IMR-90 (cell line): ENCODE measurements around the gene NUP54.

Experiments used
- BHLHE40 ChIP-seq: fragments of 150-350 bp; IDR thresholded peaks from 2 replicates; pipeline ENCODE4 v1.6.1; 2016; ENCODE audit warnings: mild to moderate bottlenecking, low read depth, low read length
- CEBPB ChIP-seq: IDR thresholded peaks from 2 replicates; pipeline ENCODE4 v1.6.1; 2012; ENCODE audit warnings: low read depth, low read length, improper control_type of control experiment
- CHD1 ChIP-seq: IDR thresholded peaks from 2 replicates; pipeline ENCODE4 v1.6.1; 2012; ENCODE audit warnings: low read depth, low read length, improper control_type of control experiment
- CTCF ChIP-seq: conservative IDR thresholded peaks from 2 replicates; pipeline ENCODE4 v1.5.1; 2012; ENCODE audit warnings: mild to moderate bottlenecking, low read depth, low read length, improper control_type of control experiment
- MAFK ChIP-seq: IDR thresholded peaks from 2 replicates; pipeline ENCODE4 v1.6.1; 2012; ENCODE audit warnings: low read depth, low read length, improper control_type of control experiment
- MAZ ChIP-seq: IDR thresholded peaks from 2 replicates; pipeline ENCODE4 v1.6.1; 2012; ENCODE audit warnings: low read depth, mild to moderate bottlenecking, low read length, improper control_type of control experiment, moderate library complexity, borderline replicate concordance
- MXI1 ChIP-seq: IDR thresholded peaks from 2 replicates; pipeline ENCODE4 v1.6.1; 2012; ENCODE audit warnings: low read depth, mild to moderate bottlenecking, low read length, moderate library complexity, borderline replicate concordance
- POLR2A ChIP-seq: IDR thresholded peaks from 2 replicates; pipeline ENCODE4 v1.6.1; 2012; ENCODE audit warnings: mild to moderate bottlenecking, low read depth, low read length
- RAD21 ChIP-seq: IDR thresholded peaks from 2 replicates; pipeline ENCODE4 v1.6.1; 2012; ENCODE audit warnings: low read length, improper control_type of control experiment
- RCOR1 ChIP-seq: IDR thresholded peaks from 2 replicates; pipeline ENCODE4 v1.6.1; 2012; ENCODE audit warnings: mild to moderate bottlenecking, low read length, improper control_type of control experiment; ENCODE audit not compliant: insufficient replicate concordance
- RFX5 ChIP-seq: IDR thresholded peaks from 2 replicates; pipeline ENCODE4 v1.8.0; 2012; ENCODE audit warnings: low read depth, mild to moderate bottlenecking, low read length, moderate library complexity
- SMC3 ChIP-seq: fragments of 150-350 bp; IDR thresholded peaks from 2 replicates; pipeline ENCODE4 v1.6.1; 2016; ENCODE audit warnings: low read depth, mild to moderate bottlenecking, antibody characterized with exemption, low read length, moderate library complexity

GRCh38 chr4:76091052-76091451 lies 57.1 kb downstream of the NUP54 start:
- TF ChIP-seq POLR2A = no peak
- TF ChIP-seq RCOR1 = no peak
- no peak for TF ChIP-seq CTCF
- no peak for TF ChIP-seq BHLHE40
- no peak for TF ChIP-seq MAZ
- no peak for TF ChIP-seq RFX5
- no peak for TF ChIP-seq MXI1
- no peak for TF ChIP-seq CEBPB
- TF ChIP-seq CHD1 = no peak
- no peak for TF ChIP-seq MAFK
- no peak for TF ChIP-seq SMC3
- TF ChIP-seq RAD21 = no peak
